ENCODE measurements around the gene MYO3B.
"Not testable (repeated sequence)": the region's sequence is repeated elsewhere in the genome, so short reads cannot be mapped to it uniquely, and the experiment has no call there.

The MYO3B gene

DNA sequence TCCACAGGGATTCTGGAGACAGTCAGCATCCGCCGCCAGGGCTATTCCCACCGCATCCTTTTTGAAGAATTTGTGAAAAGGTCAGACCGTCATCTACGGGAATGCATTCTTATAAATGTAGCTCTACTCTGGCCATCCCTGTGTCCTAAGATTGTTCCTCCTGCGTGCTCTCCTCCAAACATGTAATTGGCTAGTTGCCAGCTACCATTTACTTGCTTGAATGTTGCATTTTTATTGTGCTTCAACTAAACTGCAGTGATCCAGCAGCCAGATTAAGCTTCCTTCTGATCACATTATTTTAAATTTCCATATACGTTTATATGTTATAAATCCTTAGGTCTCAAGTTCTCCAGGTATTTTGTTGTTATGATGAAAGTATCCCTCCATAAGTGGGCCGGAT is 288.7 kb downstream of the MYO3B start:
- TF ChIP-seq, protein P1, sequence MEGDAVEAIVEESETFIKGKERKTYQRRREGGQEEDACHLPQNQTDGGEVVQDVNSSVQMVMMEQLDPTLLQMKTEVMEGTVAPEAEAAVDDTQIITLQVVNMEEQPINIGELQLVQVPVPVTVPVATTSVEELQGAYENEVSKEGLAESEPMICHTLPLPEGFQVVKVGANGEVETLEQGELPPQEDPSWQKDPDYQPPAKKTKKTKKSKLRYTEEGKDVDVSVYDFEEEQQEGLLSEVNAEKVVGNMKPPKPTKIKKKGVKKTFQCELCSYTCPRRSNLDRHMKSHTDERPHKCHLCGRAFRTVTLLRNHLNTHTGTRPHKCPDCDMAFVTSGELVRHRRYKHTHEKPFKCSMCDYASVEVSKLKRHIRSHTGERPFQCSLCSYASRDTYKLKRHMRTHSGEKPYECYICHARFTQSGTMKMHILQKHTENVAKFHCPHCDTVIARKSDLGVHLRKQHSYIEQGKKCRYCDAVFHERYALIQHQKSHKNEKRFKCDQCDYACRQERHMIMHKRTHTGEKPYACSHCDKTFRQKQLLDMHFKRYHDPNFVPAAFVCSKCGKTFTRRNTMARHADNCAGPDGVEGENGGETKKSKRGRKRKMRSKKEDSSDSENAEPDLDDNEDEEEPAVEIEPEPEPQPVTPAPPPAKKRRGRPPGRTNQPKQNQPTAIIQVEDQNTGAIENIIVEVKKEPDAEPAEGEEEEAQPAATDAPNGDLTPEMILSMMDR (IDR thresholded peaks at IDR 0.05; ENCODE audit: control extremely low read depth, extremely low read depth, low read depth, missing control alignments), result no peak
- POLR2A ChIA-PET, result no interaction called here
- no peak for DNase-seq (ENCODE audit: extremely low spot score)
- CTCF ChIA-PET, result interaction anchor here (1.1 to 1.6 kb wide), 3 partner anchors 9 to 69 kb away, joined by 3 read pairs; no protein-coding TSS in a partner anchor

GRCh38 chr2:170467568-170468422 is 289.8 kb downstream of the MYO3B start:
- TF ChIP-seq, protein P1 (IDR thresholded peaks at IDR 0.05; ENCODE audit: control extremely low read depth, extremely low read depth, low read depth, missing control alignments), result no peak
- POLR2A ChIA-PET, result no interaction called here
- CTCF ChIA-PET, result interaction anchor here (1.6 kb wide), 1 partner anchor 48 kb away, joined by 3 read pairs; no protein-coding TSS in a partner anchor
- DNase-seq (ENCODE audit: extremely low spot score), result no peak

GRCh38 chr2:170468557-170468956 is 290.6 kb downstream of the MYO3B start:
- DNase-seq (ENCODE audit: extremely low spot score), result no peak
- CTCF ChIA-PET, result interaction anchor here (1.1 kb wide), 1 partner anchor 54 kb away, joined by 3 read pairs; no protein-coding TSS in a partner anchor
- POLR2A ChIA-PET, result no interaction called here
- TF ChIP-seq, protein P1 (IDR thresholded peaks at IDR 0.05; ENCODE audit: control extremely low read depth, extremely low read depth, low read depth, missing control alignments), result no peak

- CTCF ChIA-PET, result interaction anchor here (1.3 kb wide), 1 partner anchor 11 kb away, joined by 5 read pairs; no protein-coding TSS in a partner anchor
Observed at GRCh38 chr2:170472498-170472897, 294.6 kb downstream of the MYO3B start.

GRCh38 chr2:170475878-170476277 is 297.9 kb downstream of the MYO3B start:
- DNase-seq (ENCODE audit: extremely low spot score), result no peak
- POLR2A ChIA-PET, result no interaction called here
- CTCF ChIA-PET, result interaction anchor here (1.4 kb wide), 1 partner anchor 10 kb away, joined by 3 read pairs; no protein-coding TSS in a partner anchor
- TF ChIP-seq, protein P1 (IDR thresholded peaks at IDR 0.05; ENCODE audit: control extremely low read depth, extremely low read depth, low read depth, missing control alignments), result no peak

More at GRCh38 chr2:170472498-170472897, 294.6 kb downstream of the MYO3B start:
- POLR2A ChIA-PET; DNase-seq (ENCODE audit: extremely low spot score): not testable (repeated sequence)

- TF ChIP-seq, protein P1 (IDR thresholded peaks at IDR 0.05; ENCODE audit: control extremely low read depth, extremely low read depth, low read depth, missing control alignments), result no peak
- ChIA-PET POLR2A (no interaction called here), CTCF (interaction anchor here (1.0 to 1.2 kb wide), 2 partner anchors 21 to 58 kb away, joined by 3 to 4 read pairs; no protein-coding TSS in a partner anchor)
- no peak for DNase-seq (ENCODE audit: extremely low spot score)
Observed at GRCh38 chr2:170477630-170478029, 299.7 kb downstream of the MYO3B start.

DNA sequence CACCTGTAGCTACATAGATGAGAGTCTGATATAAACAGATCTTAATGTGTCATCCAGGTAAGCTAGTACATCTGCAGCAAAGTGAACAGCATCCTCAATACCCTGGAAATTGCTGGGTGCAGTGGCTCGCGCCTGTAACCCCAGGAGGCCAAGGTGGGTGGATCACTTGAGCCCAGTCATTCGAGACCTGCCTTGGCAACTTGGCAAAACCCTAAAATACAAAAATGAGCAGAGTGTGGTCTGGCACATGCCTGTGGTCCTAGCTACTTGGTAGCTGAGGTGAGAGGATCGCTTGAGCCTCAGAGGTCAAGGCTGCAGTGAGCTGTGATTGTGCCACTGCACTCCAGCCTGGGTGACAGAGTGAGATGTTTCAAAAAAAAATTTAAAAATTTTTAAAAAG is 303.3 kb downstream of the MYO3B start:
- no peak for DNase-seq (ENCODE audit: extremely low spot score)
- POLR2A ChIA-PET, result no interaction called here
- TF ChIP-seq, protein P1 (IDR thresholded peaks at IDR 0.05; ENCODE audit: control extremely low read depth, extremely low read depth, low read depth, missing control alignments), result no peak
- CTCF ChIA-PET, result interaction anchor here (1.5 kb wide), 1 partner anchor 72 kb away, joined by 5 read pairs; no protein-coding TSS in a partner anchor
